ENCODE results near the gene SRSF5. TPM values are rescaled to one million over a fixed set of nuclear protein-coding genes. Genes with fewer than 3 reads are reported as not detected.

The SRSF5 gene
- total and polyA plus RNA-seq, 2 of the 8 experiments (the other 6 are each of a cell fraction or from before 2014, with no cell fraction given) = 101 to 238 TPM

DNA sequence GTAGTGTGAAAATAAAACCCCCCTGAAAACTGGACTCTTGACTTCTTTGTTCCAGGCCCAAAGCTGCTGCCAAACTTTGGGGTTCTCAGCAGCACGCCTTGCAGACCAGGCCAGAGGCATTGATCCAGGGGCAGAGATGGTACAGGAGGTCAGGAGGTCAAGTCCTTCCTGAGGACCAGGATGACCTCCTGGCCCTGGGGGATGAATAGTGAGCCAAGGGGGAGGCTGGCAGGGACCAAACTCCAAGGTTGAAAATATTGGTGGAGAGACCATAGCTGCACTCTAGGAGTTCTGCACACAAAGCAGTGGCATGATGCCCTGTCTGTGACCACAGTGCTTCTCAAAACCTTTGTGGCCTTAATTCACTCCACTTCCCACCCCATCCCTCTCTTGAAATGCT lies 18.0 kb downstream of the SRSF5 start:
- Histone ChIP-seq H4K5ac (ENCODE audit: insufficient read length, low read depth, low read length) (no peak overlapping the region), H4K8ac (ENCODE audit: extremely low read depth, insufficient read depth, low read length) (no peak overlapping the region), H2BK12ac (ENCODE audit: low read depth, low read length) (no peak overlapping the region), H2AFZ (ENCODE audit: low read length) (no peak overlapping the region), H4K20me1 (replicated peaks in 1 of 2; ENCODE audit: control insufficient read depth in 1 of 2, insufficient read depth in 2 of 2, low read length in 2 of 2) (peaks cover 1% of the 10 kb centered on the region in 2 experiments), H2BK20ac (ENCODE audit: low read length) (no peak overlapping the region), H3K56ac (replicated peaks; ENCODE audit: insufficient read length, low read depth, low read length) (no peak overlapping the region), H3K18ac (ENCODE audit: extremely low read depth, low read length) (no peak overlapping the region), H2AK5ac (ENCODE audit: low read depth, low read length) (no peak overlapping the region), H3K23me2 (ENCODE audit: low read depth, low read length) (no peaks in the 10 kb centered on the region; the same call in 1 of the 2 replicates), H3K14ac (ENCODE audit: insufficient read length) (no peak overlapping the region), H3K27me3 (replicated peaks in 1 of 4; ENCODE audit: control insufficient read depth in 3 of 4, extremely low read depth in 1 of 4, insufficient read depth in 3 of 4, low read length in 3 of 4) (no peaks in the 10 kb centered on the region), H3K27ac (ENCODE audit: low read depth, low read length) (no peak overlapping the region), H3K9ac (replicated peaks in 1 of 4; ENCODE audit: extremely low read depth in 1 of 4, low read depth in 3 of 4, low read length in 3 of 4) (no peak overlapping the region), H3K79me2 (ENCODE audit: control insufficient read depth in 1 of 2, insufficient read depth in 2 of 2, low read length in 2 of 2) (no peaks in the 10 kb centered on the region), H3K23ac (ENCODE audit: insufficient read length) (no peak overlapping the region), H2BK15ac (ENCODE audit: low read length) (no peak overlapping the region), H2BK120ac (replicated peaks; ENCODE audit: low read depth, low read length) (no peak overlapping the region), H3K4me2 (ENCODE audit: insufficient read depth in 1 of 2, low read depth in 2 of 2, low read length in 2 of 2) (no peak overlapping the region), H3K4me1 (replicated peaks in 1 of 4; ENCODE audit: control insufficient read depth in 3 of 4, insufficient read depth in 4 of 4, low read length in 3 of 4) (no peaks in the 10 kb centered on the region), H3K36me3 (ENCODE audit: control insufficient read depth in 2 of 4, insufficient read depth in 4 of 4, low read length in 3 of 4) (peaks cover 0 to 5% (median 2%) of the 10 kb centered on the region in 4 experiments; a peak in 3 of 8 replicates), H3K4me3 (ENCODE audit: extremely low read depth in 1 of 4, insufficient read depth in 2 of 4, low read depth in 3 of 4, low read length in 4 of 4) (no peak overlapping the region), H2BK5ac (ENCODE audit: low read depth, low read length) (no peak overlapping the region), H4K91ac (replicated peaks; ENCODE audit: insufficient read length, low read length) (no peak overlapping the region), H3K9me3 (ENCODE audit: insufficient read depth in 2 of 2, low read depth in 1 of 2, low read length in 1 of 2) (no peaks in the 10 kb centered on the region), H3K4ac (replicated peaks; ENCODE audit: insufficient read length, low read depth, low read length) (no peak overlapping the region), H3K79me1 (ENCODE audit: low read depth, low read length) (no peaks in the 10 kb centered on the region; the same call in 1 of the 2 replicates)
- FAIRE-seq = no peak
- ChIA-PET POLR2A (ENCODE audit: partially characterized antibody) (interaction anchor here (0.7 to 1.3 kb wide), 7 partner anchors 9 to 18 kb away, joined by 3 to 7 read pairs (median 4); partner anchors contain the start of gene SRSF5), CTCF (ENCODE audit: partially characterized antibody) (no interaction called here)
- TF ChIP-seq KDM5A (IDR thresholded peaks at IDR 0.05; ENCODE audit: low read length) = no peak
- TF ChIP-seq EZH2 (IDR thresholded peaks at IDR 0.05; ENCODE audit: low read depth, low read length, severe bottlenecking) = no peak
- TF ChIP-seq KDM4A (IDR thresholded peaks at IDR 0.05; ENCODE audit: low read depth, low read length, severe bottlenecking) = no peak
- no peak for TF ChIP-seq HDAC6 (IDR thresholded peaks at IDR 0.05; ENCODE audit: low read depth, low read length)
- no peak for TF ChIP-seq CBX8 (IDR thresholded peaks at IDR 0.05; ENCODE audit: borderline replicate concordance, low read depth, low read length)
- TF ChIP-seq SP4 (IDR thresholded peaks at IDR 0.05; ENCODE audit: low read length) = no peak
- TF ChIP-seq BCL11A (IDR thresholded peaks at IDR 0.05; ENCODE audit: low read depth in 2 of 2, low read length in 2 of 2) = no peak
- no peak for TF ChIP-seq GTF2F1 (IDR thresholded peaks at IDR 0.05; ENCODE audit: borderline replicate concordance, low read depth, low read length)
- TF ChIP-seq NRF1 (IDR thresholded peaks at IDR 0.05; ENCODE audit: low read depth, low read length) = no peak
- TF ChIP-seq GABPA (IDR thresholded peaks at IDR 0.05; ENCODE audit: borderline replicate concordance, insufficient read depth, low read length) = no peak
- WGBS, 2 experiments (ENCODE audit: extremely low coverage in 1 of 2, insufficient coverage in 1 of 2, insufficient read length in 1 of 2, insufficient replicate concordance in 2 of 2, low coverage in 1 of 2, low lambda C conversion rate in 2 of 2, missing lambda C conversion rate in 1 of 2) = 100% methylated on average over 1 of the region's 1 CpG; no CpG with 5 or more reads in 1 of the 2 experiments
- peak in 1 of 2 experiments; percentile 34 for DNase-seq (ENCODE audit: low read depth in 1 of 2, low spot score in 2 of 2)

Measured in H1 (cell line).